Upper lobe of left lung (tissue), 4 donors: ENCODE results near the gene SEZ6L.

ENCODE experiments used
- CTCF ChIP-seq, 6 experiments: fragments of 450-650 bp in 4 of 6; fragments of 200-600 bp in 2 of 6; sonication (generic) in 2 of 6; IDR thresholded peaks; one replicate each; pipeline ENCODE4 v1.5.1; 2016 to 2019; ENCODE audit warnings: antibody characterized with exemption in 6 of 6
- POLR2AphosphoS5 ChIP-seq, 2 donors: sonication (generic); formaldehyde crosslinking; IDR thresholded peaks; one replicate each; pipeline ENCODE4 v1.5.1; 2017; ENCODE audit warnings: antibody characterized with exemption in 2 of 2

- TF ChIP-seq POLR2AphosphoS5 (IDR thresholded peaks at IDR 0.05) = no peak
- no peak for TF ChIP-seq CTCF (IDR thresholded peaks at IDR 0.05)
These were observed 260.4 kb downstream of the SEZ6L start for GRCh38 chr22:26429458-26430286.
